Lung microvascular endothelial cell (primary cell): Measurements from ENCODE around the gene UCMA. TPM values are rescaled to one million over a fixed set of nuclear protein-coding genes. Genes with fewer than 3 reads are reported as not detected.
"Not testable (repeated sequence)": the region's sequence is repeated elsewhere in the genome, so short reads cannot be mapped to it uniquely, and the experiment has no call there.

Experiments
- DNase-seq, 2 donors: peaks; one replicate each; pipeline versions ENCODE4 v3.0.0 to v3.0.0-alpha.2; 2010; ENCODE audit warnings: low read depth in 2 of 2
- total RNA-seq: library from RNA; depleted of rRNA; stranded (reverse); fragments of >200 nt; gene quantifications from 2 replicates; pipeline ENCODE4 v1.2.1, GENCODE V29; 2014

The UCMA gene, protein sequence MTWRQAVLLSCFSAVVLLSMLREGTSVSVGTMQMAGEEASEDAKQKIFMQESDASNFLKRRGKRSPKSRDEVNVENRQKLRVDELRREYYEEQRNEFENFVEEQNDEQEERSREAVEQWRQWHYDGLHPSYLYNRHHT
- not detected in 2 replicates for total RNA-seq

DNA sequence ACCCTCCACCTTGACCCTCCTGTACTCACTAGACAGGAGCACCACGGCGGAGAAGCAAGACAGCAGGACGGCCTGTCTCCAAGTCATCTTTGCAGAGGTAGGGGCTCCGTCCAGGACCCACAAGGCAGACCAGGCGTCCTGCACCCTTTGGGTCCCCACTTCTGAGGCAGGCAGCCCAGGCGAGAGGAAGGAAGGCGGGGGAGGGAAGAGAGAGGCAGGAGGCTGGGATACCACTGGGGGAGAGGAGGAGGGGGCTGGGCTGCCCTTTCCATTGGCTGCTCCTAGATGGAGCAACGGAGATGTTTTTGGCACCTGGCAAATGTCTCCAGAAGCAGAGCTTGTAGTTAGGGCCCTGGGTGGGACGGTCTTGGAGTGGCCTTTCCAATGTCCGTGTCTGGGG lies at the start of gene UCMA:
UCMA (minus strand) TSS at position 203 of the 400 bp plus-strand sequence; CDS start at position 87, 116 bp downstream.
- no peak for DNase-seq

GRCh38 chr10:13282348-13282747 lies 48.2 kb upstream of the UCMA start:
- DNase-seq = not testable (repeated sequence)

DNA sequence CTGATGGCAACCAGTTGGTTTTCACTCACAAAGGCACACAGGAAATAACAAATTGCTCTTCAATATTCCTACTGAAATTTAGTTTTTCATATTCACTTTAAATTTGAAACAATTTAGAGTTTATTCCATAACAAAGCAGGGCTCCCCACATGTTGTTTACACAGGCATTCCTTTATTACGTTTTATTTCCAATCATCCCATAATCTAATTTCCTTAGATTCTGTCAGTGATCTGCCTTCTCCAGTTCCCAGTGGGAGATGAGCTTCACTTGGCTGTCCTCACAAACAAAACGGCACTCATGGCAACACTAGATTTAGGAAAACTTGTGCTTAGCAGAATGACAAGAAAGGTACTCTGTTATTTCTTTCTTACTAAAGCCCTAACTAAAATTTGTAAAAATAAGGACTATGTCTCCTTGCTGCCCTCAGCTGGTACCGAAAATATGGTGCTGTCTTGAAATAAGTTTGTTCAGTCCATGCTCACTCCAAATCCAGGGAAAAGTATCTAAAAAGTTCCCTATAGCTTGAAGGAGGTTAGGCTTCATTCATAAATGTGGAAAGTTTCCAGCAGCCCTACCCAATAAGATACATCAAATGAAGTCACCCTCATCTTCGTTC lies 42.7 kb upstream of the UCMA start:
- peak; percentile 18 to 42 for DNase-seq

GRCh38 chr10:13276146-13276545 lies 42.0 kb upstream of the UCMA start:
- not testable (repeated sequence) for DNase-seq

- peak in 1 of 2 donors; percentile 28 for DNase-seq
Observed at GRCh38 chr10:13272164-13272571, 38.0 kb upstream of the UCMA start.

GRCh38 chr10:13271552-13272163 lies 37.5 kb upstream of the UCMA start:
- DNase-seq = peak; percentile 21 to 46

- no peak for DNase-seq
Observed at GRCh38 chr10:13270877-13271551, 36.8 kb upstream of the UCMA start.

DNA sequence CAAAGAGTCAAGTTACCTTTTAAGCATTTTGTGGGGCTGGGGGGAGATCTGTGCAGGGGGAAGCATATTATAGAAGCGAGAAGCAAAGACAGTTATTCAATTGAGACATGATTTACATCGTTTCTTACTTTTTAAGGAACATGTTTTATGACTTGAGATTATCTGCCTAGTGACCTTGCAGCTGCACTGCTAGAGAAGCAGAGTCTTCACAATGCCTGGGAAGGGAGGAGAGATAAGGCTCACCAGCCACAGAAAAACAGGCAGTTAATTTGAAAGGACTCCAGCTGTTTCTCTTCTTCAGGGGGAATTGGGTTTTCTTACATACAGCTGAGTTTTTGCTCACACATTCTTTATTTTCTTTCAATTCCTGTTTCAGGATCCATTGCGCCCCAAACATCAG lies 34.7 kb upstream of the UCMA start:
- no peak for DNase-seq

DNA sequence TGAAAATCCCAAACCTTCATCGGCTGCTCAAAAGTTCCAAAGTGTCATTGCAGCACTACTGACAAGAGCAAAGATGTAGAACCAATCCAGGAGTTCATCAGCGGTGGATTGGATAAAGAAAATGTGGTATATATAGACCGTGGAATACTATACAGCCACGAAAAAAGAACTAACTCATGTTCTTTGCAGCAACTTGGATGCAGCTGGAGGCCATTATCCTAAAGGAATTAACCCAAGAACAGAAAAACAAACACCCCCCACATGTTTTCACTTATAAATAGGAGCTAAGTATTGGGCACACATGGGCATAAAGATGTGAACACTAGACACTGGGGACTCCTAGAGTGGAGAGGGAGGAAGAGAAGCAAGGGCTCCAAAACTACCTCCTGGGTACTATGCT lies 34.1 kb upstream of the UCMA start:
- no peak for DNase-seq

DNA sequence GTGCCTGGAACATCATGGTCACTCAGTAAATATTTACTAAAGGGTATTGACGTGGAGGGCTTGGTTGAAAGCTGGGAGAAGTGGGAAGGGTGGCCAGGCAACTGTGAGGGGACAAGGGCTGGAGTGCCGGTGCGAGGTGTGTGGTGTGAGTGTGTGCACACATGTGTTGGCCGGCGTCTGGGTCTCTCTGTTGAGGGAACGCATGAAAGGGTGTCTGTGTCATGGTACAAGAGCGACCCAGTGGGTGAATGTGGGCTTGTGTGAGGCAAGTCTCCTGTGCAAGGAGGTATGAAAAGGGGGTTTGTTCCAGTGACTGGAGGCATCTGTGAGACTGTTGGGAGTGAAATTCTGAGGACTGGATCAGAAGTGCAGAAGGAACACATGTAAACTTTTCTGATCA lies 29.4 kb upstream of the UCMA start:
- DNase-seq = no peak

DNA sequence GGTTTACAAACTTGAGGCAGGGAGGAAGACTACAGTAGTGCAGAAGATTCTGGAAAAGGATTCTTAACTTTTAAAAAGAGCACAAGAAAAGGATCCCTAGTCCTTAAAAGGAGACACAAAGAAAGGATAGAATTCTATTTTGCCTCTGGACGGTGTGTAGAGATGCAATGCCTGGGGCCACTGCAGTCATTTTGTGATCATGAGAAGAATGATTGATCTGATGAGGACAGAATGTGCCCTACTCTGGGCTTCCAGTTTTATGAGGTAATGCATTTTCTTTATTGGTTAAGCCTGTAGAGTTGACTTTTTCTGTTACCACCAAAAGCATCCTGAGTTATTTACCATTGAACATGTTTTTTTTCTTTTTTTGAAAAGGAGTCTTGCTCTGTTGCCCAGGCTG lies 28.3 kb upstream of the UCMA start:
- DNase-seq = no peak

DNA sequence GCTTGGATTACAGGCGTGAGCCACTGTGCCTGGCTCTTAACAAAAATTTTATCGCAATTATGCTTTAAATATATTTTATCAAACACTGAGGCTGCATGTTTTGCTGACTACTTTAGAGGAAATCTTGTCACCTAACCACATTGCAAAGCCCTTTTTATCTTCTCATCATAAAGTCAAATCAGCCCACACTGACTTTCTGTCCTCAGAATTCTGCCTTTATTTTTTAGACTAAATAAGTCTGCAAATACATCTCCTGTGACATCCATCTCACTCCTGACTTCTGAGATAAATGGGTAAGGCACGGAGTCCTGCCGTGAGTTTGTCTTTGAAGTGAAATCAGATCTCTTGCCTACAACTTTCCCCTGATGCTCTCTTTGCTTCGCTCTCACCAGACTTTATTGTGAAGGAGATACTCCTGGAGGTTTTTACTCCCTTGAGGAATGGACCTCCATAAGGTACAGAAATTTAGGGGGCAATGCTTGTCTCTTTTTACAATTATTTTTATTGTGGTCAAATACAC lies 23.5 kb upstream of the UCMA start:
- DNase-seq = no peak

DNA sequence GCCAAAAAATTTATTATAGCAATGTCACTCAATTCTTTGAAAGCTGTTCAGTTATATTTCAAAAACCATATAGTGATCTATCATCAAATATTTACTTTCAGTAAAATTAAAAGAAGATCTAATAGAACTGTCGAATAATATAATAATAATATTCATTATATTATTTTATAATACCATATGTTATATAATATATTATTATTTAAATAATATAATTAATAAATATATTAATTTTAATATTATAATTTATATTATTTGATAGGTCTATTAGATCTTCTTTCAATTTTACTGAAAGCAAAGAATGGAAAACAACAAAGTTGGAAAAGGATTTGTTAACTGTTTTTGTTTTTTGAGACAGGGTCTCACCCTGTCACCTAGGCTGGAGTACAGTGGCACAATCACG lies 22.5 kb upstream of the UCMA start:
- no peak for DNase-seq

DNA sequence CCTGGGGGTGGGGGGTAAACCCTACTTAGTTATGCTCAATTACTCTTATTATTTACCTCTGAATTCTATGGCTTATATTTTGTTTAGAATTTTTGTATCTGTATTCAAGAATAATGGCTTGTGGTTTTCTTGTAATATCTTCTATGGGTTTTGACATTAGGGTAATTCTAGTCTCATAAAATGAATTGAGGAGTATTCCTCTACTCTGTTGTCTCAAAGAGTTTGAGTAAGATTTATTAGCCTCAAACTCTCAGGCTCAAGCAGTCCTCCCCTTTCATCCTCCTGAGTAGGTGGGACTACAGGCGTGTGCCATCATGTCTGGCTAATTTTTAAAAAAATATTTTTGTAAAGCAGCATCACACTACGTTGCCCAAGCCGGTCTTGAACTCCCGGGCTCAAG lies 19.6 kb upstream of the UCMA start:
- no peak for DNase-seq

DNA sequence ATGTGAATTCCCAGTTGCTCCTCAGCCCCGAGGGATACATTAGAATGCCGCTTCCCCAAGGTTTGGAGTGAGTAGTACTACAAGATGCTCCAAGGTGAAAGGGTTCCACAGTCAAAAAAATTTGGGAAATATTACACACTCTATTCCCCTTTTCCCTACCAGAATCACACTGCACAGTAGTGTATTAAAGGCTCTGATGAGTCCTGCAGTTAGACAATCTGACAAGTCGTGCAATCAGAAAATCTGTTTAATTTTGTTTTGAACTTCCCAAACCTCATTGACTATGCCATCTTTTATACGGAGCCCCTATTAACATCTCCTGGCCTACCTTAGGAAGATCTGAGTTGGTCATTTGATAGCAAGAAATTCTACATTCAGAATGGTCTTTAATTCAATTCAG lies 13.6 kb upstream of the UCMA start:
- no peak for DNase-seq

DNA sequence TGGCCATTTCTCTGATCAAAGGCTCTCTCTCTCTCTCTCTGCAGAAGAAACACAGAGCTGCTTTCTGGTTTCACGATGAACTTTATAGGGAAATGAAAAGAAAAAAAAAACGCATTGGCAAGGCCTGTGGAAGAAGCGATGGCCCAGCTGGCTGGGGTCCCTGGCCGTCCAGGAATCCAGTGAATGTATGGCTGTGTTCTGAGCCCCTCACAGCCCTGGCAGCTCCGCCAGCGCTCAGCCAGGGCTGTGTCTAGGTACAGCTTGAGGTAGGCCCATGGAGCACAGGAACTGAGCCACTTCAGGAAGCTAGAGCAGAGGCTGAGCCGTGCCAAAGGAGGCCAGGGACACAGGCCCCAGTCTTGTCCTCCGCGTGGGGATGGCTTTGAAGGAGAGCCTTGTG lies 13.1 kb upstream of the UCMA start:
- DNase-seq = no peak

- DNase-seq = not testable (repeated sequence)
Observed at GRCh38 chr10:13242260-13242659, 8.1 kb upstream of the UCMA start.

- DNase-seq = no peak
Observed at GRCh38 chr10:13241613-13242012, 7.4 kb upstream of the UCMA start.

GRCh38 chr10:13239923-13240322 lies 5.7 kb upstream of the UCMA start:
- DNase-seq = no peak

GRCh38 chr10:13238271-13239077 lies 4.3 kb upstream of the UCMA start:
- DNase-seq = no peak

DNA sequence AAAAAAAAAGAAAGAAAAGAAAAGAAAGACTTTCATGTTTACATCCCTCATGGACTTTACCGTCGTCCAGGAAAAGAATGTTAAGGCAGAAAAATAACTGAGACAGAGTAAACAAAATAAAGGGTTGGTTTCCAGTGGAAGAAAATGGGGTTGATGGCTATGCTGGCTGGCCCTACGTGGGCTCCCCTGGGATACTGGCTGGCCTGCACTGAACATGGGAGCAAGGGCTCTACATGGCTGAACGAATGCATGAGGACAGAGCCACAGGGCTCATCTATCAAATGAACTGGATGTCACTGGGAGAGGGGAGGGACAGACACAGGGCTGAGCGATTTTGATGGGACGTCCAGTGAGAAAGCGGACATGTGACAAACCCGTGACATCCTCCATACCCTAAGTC lies 2.5 kb upstream of the UCMA start:
- DNase-seq = no peak

DNA sequence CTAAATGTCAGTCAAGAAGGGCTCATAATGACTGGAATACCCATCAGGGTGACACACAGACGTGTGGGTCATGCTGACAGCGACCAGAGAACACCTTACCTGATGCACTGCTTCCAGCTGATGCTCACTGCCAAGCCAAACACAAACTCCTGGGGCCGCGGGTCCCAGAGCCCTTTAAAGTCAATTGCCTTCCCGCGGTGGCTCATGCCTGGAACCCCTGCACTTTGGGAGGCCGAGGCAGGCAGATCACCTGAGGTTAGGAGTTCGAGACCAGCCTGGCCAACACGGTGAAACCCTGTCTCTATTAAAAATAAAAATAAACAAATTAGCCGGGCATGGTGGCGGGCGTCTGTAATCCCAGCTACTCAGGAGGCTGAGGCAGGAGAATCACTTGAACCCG lies 562 bp upstream of the UCMA start:
- DNase-seq = not testable (repeated sequence)
